HepG2 (cell line): ENCODE measurements around the gene LAMC1. TPM values are rescaled to one million over a fixed set of nuclear protein-coding genes. Genes with fewer than 3 reads are reported as not detected.
A peak's percentile ranks its signal among the peaks of the same experiment; 100 is the strongest.

Experiments
- CBX5 ChIP-seq: sonication (generic); formaldehyde crosslinking; IDR thresholded peaks from 2 replicates; pipeline ENCODE4 v1.4.0; 2020; ENCODE audit warnings: missing genetic modification reagents, borderline replicate concordance
- CEBPG ChIP-seq: IDR thresholded peaks from 2 replicates; pipeline ENCODE4 v1.6.1; 2016
- DPF2 ChIP-seq: sonication (generic); formaldehyde crosslinking; IDR thresholded peaks from 2 replicates; pipeline ENCODE4 v1.4.0; 2020; ENCODE audit warnings: mild to moderate bottlenecking, low read depth, missing genetic modification reagents, borderline replicate concordance
- FIP1L1 ChIP-seq: fragments of 200-400 bp; formaldehyde crosslinking; IDR thresholded peaks from 2 replicates; pipeline ENCODE4 v1.6.1; 2018; ENCODE audit warnings: low read depth, mild to moderate bottlenecking, low read length, moderate library complexity, borderline replicate concordance; ENCODE audit not compliant: insufficient read depth
- FOSL1 ChIP-seq: sonication (generic); formaldehyde crosslinking; IDR thresholded peaks from 2 replicates; pipeline ENCODE4 v1.9.0; 2021; ENCODE audit warnings: missing genetic modification reagents, borderline replicate concordance
- HMG20A ChIP-seq: IDR thresholded peaks from 2 replicates; pipeline ENCODE4 v1.6.1; 2016; ENCODE audit warnings: borderline replicate concordance
- NR1H2 ChIP-seq: sonication (generic); formaldehyde crosslinking; IDR thresholded peaks from 2 replicates; pipeline ENCODE4 v1.8.1; 2022; ENCODE audit warnings: low read depth, missing genetic modification reagents, borderline replicate concordance
- NR2F6 ChIP-seq, 2 experiments: IDR thresholded peaks; 2 replicates each; pipeline ENCODE4 v1.6.1; 2016; ENCODE audit warnings: antibody characterized with exemption in 1 of 2, mild to moderate bottlenecking in 1 of 2
- SOX5 ChIP-seq: IDR thresholded peaks from 2 replicates; pipeline ENCODE4 v1.6.1; 2016; ENCODE audit warnings: borderline replicate concordance
- SOX6 ChIP-seq, 2 experiments: fragments of 450-650 bp in 1 of 2; sonication (generic) in 1 of 2; formaldehyde crosslinking in 1 of 2; IDR thresholded peaks; 2 replicates each; pipeline versions ENCODE4 v1.4.0 to v1.6.1; 2017 to 2020; ENCODE audit warnings: antibody characterized with exemption in 1 of 2, mild to moderate bottlenecking in 1 of 2, missing genetic modification reagents in 1 of 2
- ZC3H13 ChIP-seq: sonication (generic); formaldehyde crosslinking; IDR thresholded peaks from 2 replicates; pipeline ENCODE4 v1.8.1; 2023; ENCODE audit warnings: mild to moderate bottlenecking, missing genetic modification reagents, moderate library complexity
- ZIK1 ChIP-seq: sonication (generic); formaldehyde crosslinking; IDR thresholded peaks from 2 replicates; pipeline ENCODE4 v1.5.0; 2020; ENCODE audit warnings: mild to moderate bottlenecking, low read depth, missing genetic modification reagents, borderline replicate concordance
- ZNF143 ChIP-seq: sonication (generic); formaldehyde crosslinking; IDR thresholded peaks from 2 replicates; pipeline ENCODE4 v1.4.0; 2020; ENCODE audit warnings: missing genetic modification reagents
- ZNF713 ChIP-seq: sonication (generic); formaldehyde crosslinking; IDR thresholded peaks from 2 replicates; pipeline ENCODE4 v1.4.0; 2020; ENCODE audit warnings: mild to moderate bottlenecking, missing genetic modification reagents
- ZSCAN22 ChIP-seq: sonication (generic); formaldehyde crosslinking; IDR thresholded peaks from 2 replicates; pipeline ENCODE4 v1.4.0; 2020; ENCODE audit warnings: mild to moderate bottlenecking, missing genetic modification reagents
- polyA plus RNA-seq, 8 experiments: library from polyadenylated mRNA; depleted of rRNA in 3 of 8; stranded (reverse) in 7 of 8; unstranded in 1 of 8; fragments of >200 nt; fragmentation: Illumina TruSeq in 4 of 8; extraction: Trizol in 4 of 8; gene quantifications; 2 replicates each; pipeline versions ENCODE4 v1.2.1 to v1.2.3, GENCODE V29; 2011 to 2016; ENCODE audit warnings: low read depth in 4 of 8, missing spikeins in 1 of 8, mixed read lengths in 1 of 8; ENCODE audit not compliant: insufficient read depth in 1 of 8
- total RNA-seq, 5 experiments: library from RNA; depleted of rRNA; stranded (reverse); fragments of >200 nt; fragmentation: Illumina TruSeq; extraction: Trizol; gene quantifications; 2 replicates each; pipeline ENCODE4 v1.2.3, GENCODE V29; 2016; ENCODE audit warnings: low read depth in 1 of 5
- TF ChIP-seq, protein P1 (sequence below): IDR thresholded peaks from 2 replicates; pipeline ENCODE4 v1.4.0; 2020; ENCODE audit warnings: mild to moderate bottlenecking, missing genetic modification reagents
- TF ChIP-seq, protein P2 (sequence below): sonication (generic); formaldehyde crosslinking; IDR thresholded peaks from 2 replicates; pipeline ENCODE4 v1.9.0; 2021; ENCODE audit warnings: missing genetic modification reagents, borderline replicate concordance
- TF ChIP-seq, protein P3 (sequence below): sonication (generic); formaldehyde crosslinking; IDR thresholded peaks from 2 replicates; pipeline ENCODE4 v1.5.1; 2020; ENCODE audit warnings: mild to moderate bottlenecking, missing genetic modification reagents
- TF ChIP-seq, protein P4 (sequence below): sonication (generic); formaldehyde crosslinking; IDR thresholded peaks from 2 replicates; pipeline ENCODE4 v1.5.0; 2020; ENCODE audit warnings: missing genetic modification reagents, mild to moderate bottlenecking, borderline replicate concordance

The LAMC1 gene
- total and polyA plus RNA-seq, 2 of the 13 experiments (the other 11 are each of a cell fraction or from before 2014, with no cell fraction given): 58.5 to 137 TPM

DNA sequence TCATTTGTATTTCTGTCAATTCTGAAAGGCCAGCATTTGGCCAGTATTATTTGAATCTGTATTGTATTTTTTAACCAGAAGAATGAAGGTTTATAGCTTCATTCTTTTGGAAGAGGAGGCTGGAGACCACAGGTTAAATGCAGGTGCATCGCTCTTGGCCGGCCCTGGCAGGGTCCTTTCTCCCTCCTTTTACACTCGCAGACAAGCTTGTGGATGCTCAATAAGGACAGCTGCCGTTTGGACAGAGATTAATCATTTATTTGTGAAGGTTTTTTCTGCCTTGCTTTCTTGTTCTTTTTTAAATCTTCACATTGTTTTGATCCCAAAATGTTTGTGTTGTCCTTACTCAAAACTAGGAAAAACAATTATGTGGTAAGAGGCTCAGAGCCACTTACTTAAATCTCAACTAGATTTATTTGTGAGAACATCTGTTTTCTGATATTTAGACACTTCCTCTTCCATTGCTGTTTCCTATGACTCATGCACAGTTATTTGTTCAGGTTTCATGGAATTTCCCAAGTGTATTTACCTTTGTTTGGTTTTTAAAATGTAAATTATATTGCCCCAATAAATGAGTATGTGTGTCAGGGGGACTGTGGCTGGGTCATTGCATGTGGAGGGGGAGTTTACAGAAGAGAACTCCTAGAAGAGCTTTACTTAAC, 116.2 kb downstream of the LAMC1 start (continued):
- TF ChIP-seq, protein P1, sequence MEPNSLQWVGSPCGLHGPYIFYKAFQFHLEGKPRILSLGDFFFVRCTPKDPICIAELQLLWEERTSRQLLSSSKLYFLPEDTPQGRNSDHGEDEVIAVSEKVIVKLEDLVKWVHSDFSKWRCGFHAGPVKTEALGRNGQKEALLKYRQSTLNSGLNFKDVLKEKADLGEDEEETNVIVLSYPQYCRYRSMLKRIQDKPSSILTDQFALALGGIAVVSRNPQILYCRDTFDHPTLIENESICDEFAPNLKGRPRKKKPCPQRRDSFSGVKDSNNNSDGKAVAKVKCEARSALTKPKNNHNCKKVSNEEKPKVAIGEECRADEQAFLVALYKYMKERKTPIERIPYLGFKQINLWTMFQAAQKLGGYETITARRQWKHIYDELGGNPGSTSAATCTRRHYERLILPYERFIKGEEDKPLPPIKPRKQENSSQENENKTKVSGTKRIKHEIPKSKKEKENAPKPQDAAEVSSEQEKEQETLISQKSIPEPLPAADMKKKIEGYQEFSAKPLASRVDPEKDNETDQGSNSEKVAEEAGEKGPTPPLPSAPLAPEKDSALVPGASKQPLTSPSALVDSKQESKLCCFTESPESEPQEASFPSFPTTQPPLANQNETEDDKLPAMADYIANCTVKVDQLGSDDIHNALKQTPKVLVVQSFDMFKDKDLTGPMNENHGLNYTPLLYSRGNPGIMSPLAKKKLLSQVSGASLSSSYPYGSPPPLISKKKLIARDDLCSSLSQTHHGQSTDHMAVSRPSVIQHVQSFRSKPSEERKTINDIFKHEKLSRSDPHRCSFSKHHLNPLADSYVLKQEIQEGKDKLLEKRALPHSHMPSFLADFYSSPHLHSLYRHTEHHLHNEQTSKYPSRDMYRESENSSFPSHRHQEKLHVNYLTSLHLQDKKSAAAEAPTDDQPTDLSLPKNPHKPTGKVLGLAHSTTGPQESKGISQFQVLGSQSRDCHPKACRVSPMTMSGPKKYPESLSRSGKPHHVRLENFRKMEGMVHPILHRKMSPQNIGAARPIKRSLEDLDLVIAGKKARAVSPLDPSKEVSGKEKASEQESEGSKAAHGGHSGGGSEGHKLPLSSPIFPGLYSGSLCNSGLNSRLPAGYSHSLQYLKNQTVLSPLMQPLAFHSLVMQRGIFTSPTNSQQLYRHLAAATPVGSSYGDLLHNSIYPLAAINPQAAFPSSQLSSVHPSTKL (CRISPR knock-in tag): peak; percentile 76
- peak; percentile 18; the same call in 1 of the 2 replicates for TF ChIP-seq CEBPG (CRISPR knock-in tag)
- TF ChIP-seq, protein P2, sequence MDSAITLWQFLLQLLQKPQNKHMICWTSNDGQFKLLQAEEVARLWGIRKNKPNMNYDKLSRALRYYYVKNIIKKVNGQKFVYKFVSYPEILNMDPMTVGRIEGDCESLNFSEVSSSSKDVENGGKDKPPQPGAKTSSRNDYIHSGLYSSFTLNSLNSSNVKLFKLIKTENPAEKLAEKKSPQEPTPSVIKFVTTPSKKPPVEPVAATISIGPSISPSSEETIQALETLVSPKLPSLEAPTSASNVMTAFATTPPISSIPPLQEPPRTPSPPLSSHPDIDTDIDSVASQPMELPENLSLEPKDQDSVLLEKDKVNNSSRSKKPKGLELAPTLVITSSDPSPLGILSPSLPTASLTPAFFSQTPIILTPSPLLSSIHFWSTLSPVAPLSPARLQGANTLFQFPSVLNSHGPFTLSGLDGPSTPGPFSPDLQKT: no peak
- TF ChIP-seq FOSL1: peak; percentile 87
- no peak for TF ChIP-seq NR1H2 (CRISPR knock-in tag)
- TF ChIP-seq, protein P3, sequence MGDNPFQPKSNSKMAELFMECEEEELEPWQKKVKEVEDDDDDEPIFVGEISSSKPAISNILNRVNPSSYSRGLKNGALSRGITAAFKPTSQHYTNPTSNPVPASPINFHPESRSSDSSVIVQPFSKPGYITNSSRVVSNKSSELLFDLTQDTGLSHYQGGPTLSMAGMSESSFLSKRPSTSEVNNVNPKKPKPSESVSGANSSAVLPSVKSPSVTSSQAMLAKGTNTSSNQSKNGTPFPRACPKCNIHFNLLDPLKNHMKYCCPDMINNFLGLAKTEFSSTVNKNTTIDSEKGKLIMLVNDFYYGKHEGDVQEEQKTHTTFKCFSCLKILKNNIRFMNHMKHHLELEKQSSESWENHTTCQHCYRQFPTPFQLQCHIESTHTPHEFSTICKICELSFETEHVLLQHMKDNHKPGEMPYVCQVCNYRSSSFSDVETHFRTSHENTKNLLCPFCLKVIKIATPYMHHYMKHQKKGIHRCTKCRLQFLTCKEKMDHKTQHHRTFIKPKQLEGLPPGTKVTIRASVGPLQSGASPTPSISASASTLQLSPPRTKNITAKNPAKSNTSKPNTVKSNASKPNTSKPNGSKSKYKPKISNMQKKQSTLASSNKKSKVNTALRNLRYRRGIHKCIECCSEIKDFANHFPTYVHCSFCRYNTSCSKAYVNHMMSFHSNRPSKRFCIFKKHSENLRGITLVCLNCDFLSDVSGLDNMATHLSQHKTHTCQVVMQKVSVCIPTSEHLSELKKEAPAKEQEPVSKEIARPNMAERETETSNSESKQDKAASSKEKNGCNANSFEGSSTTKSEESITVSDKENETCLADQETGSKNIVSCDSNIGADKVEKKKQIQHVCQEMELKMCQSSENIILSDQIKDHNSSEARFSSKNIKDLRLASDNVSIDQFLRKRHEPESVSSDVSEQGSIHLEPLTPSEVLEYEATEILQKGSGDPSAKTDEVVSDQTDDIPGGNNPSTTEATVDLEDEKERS (CRISPR knock-in tag): no peak
- TF ChIP-seq ZSCAN22: no peak
- no peak for TF ChIP-seq DPF2 (CRISPR knock-in tag)
- TF ChIP-seq, protein P4, sequence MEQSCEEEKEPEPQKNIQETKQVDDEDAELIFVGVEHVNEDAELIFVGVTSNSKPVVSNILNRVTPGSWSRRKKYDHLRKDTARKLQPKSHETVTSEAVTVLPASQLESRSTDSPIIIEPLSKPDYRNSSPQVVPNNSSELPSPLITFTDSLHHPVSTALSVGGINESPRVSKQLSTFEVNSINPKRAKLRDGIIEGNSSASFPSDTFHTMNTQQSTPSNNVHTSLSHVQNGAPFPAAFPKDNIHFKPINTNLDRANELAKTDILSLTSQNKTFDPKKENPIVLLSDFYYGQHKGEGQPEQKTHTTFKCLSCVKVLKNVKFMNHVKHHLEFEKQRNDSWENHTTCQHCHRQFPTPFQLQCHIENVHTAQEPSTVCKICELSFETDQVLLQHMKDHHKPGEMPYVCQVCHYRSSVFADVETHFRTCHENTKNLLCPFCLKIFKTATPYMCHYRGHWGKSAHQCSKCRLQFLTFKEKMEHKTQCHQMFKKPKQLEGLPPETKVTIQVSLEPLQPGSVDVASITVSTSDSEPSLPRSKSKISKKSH (CRISPR knock-in tag): no peak
- peak; percentile 71; the same call in 1 of the 2 replicates for TF ChIP-seq HMG20A (CRISPR knock-in tag)
- no peak for TF ChIP-seq CBX5
- TF ChIP-seq SOX5 (CRISPR knock-in tag): peak; percentile 61; the same call in 1 of the 2 replicates
- TF ChIP-seq NR2F6 (IDR thresholded peaks at IDR 0.05): 0 out of 2 replicates have a peak, but pooled peaks have one; percentile 21
- no peak for TF ChIP-seq NR2F6 (CRISPR knock-in tag; IDR thresholded peaks at IDR 0.05)
- no peak for TF ChIP-seq ZC3H13 (CRISPR knock-in tag)
- TF ChIP-seq FIP1L1: no peak
- no peak for TF ChIP-seq ZIK1 (CRISPR knock-in tag)
- no peak for TF ChIP-seq ZNF713 (CRISPR knock-in tag)
- no peak for TF ChIP-seq SOX6 (IDR thresholded peaks at IDR 0.05)
- TF ChIP-seq SOX6 (CRISPR knock-in tag; IDR thresholded peaks at IDR 0.05): peak; percentile 66; the same call in 1 of the 2 replicates
- no peak for TF ChIP-seq ZNF143 (CRISPR knock-in tag)
